ENCODE results near the gene PHF20.

Gene PHF20

DNA sequence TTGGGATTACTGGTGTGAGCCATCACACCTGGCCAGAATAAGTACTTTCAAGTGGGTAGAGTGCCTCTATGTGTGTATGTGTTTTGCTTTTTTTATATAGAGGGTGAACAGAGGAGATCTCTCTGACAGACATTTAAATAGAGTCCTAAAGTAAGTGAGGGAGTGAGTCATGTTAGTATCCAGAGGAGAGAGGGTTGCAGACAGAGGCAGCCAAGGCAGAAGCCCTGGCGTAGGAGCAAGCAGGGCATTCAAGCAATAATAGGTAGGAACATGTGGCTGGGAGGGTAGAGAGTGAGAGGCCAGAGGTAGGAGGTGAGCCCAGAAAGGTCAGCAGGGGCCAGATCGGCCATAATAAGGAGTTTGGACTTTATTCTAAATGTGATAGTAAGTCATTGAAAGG, 48.9 kb downstream of the PHF20 start:
- DNase-seq (ENCODE audit: low read depth) = no peak
- H3K4me3 ChIP-seq (ENCODE audit: control insufficient read depth, low read depth, low read length) = no peak overlapping the region
- TF ChIP-seq, protein P1, sequence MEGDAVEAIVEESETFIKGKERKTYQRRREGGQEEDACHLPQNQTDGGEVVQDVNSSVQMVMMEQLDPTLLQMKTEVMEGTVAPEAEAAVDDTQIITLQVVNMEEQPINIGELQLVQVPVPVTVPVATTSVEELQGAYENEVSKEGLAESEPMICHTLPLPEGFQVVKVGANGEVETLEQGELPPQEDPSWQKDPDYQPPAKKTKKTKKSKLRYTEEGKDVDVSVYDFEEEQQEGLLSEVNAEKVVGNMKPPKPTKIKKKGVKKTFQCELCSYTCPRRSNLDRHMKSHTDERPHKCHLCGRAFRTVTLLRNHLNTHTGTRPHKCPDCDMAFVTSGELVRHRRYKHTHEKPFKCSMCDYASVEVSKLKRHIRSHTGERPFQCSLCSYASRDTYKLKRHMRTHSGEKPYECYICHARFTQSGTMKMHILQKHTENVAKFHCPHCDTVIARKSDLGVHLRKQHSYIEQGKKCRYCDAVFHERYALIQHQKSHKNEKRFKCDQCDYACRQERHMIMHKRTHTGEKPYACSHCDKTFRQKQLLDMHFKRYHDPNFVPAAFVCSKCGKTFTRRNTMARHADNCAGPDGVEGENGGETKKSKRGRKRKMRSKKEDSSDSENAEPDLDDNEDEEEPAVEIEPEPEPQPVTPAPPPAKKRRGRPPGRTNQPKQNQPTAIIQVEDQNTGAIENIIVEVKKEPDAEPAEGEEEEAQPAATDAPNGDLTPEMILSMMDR (IDR thresholded peaks at IDR 0.05; ENCODE audit: control insufficient read depth, insufficient read depth, low read depth, low read length, missing control alignments) = no peak

DNA sequence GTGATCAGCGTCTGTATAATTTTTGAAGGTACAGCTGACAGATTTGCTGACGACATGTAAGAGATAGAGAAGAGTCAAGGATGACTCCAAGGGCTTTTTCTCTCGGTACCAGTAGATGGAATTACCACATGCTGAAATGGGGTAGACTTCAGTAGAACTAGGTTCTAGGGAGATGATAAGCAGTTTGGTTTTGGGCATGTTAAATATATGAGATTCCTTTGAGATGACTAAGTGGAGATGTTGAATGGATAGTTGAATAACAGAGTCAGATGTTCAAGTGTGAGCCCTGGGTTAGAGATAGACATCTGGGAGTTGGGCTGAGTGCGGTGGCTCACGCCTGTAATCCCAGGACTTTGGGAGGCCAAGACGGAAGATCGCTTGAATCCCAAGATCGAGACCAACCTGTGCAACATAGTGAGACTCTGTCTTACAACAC, 50.0 kb downstream of the PHF20 start:
- peak; percentile 51 for DNase-seq (ENCODE audit: low read depth)
- TF ChIP-seq, protein P1 (IDR thresholded peaks at IDR 0.05; ENCODE audit: control insufficient read depth, insufficient read depth, low read depth, low read length, missing control alignments) = no peak

DNA sequence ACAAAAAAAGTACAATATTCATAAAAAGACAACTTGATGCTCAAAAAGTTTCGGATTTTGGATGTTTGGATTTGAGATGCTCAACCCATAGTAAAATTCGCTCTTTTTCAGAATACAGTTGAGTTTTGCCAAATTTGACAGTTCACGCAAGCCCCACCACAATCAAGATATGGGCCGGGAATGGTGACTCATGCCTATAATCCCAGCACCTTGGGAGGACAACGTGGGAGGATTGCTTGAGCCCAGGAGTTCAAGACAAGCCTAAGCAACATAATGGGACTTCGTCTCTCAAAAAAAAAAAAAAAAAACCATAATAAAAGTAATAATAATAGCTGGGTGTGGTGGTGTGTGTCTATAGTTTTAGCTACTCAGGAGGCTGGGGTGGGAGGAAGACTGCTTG, 51.3 kb downstream of the PHF20 start:
- H3K4me3 ChIP-seq (ENCODE audit: control insufficient read depth, low read depth, low read length) = no peak overlapping the region
- TF ChIP-seq, protein P1 (IDR thresholded peaks at IDR 0.05; ENCODE audit: control insufficient read depth, insufficient read depth, low read depth, low read length, missing control alignments) = no peak
- no peak for DNase-seq (ENCODE audit: low read depth)

More for the DNA sequence above, 50.0 kb downstream of the PHF20 start:
- no peak overlapping the region for H3K4me3 ChIP-seq (ENCODE audit: control insufficient read depth, low read depth, low read length)

DNA sequence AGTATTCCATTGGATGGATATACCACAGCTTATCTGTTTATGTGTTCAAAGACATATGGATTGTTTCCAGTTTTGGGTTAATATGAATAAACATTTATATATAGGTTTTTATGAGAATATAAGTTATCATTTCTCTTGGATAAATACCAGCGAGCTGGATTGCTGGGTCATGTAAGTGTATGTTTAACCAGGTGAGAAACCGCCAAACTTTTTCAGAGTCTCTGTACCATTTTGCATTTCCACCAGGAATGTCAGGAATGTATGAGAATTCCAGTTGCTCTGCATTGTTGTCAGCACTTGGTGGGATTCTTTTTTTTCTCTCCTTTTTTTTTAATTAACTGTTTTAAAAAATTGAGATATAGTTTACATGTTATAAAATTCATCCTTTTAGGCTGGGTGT, 52.1 kb downstream of the PHF20 start:
- DNase-seq (ENCODE audit: low read depth) = no peak
- TF ChIP-seq, protein P1 (IDR thresholded peaks at IDR 0.05; ENCODE audit: control insufficient read depth, insufficient read depth, low read depth, low read length, missing control alignments) = no peak
- no peak overlapping the region for H3K4me3 ChIP-seq (ENCODE audit: control insufficient read depth, low read depth, low read length)

DNA sequence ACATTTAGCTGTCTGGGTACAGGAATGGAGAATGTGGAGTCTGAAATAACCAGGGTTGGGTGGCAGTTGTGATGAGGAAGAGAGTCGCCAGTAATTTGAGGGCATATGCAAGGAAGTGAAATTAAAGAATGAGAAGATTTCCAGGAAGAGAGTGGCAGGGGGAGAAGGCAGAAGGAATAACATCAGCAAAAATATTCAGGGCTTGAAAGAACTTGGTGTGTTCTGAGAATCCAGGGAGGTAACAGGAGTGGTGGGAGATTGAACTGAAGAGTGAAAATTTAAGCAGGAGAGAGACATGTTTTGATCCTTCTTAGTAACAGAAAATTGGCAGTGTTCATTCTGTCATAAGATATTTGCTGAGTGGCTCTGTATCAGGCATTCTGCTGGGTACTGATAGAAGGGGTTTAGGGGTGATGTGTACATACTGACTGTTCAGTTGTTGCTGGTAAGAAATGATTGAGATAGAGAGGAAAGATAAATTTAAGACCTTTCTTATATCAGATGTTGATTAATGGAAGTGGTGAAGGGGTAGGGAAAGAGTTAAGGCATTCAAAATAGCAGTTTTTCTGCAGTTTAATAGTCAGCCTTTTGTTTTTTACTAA, 54.7 kb downstream of the PHF20 start:
- no peak for DNase-seq (ENCODE audit: low read depth)
- TF ChIP-seq, protein P1 (IDR thresholded peaks at IDR 0.05; ENCODE audit: control insufficient read depth, insufficient read depth, low read depth, low read length, missing control alignments) = no peak
- no peak overlapping the region for H3K4me3 ChIP-seq (ENCODE audit: control insufficient read depth, low read depth, low read length)

DNA sequence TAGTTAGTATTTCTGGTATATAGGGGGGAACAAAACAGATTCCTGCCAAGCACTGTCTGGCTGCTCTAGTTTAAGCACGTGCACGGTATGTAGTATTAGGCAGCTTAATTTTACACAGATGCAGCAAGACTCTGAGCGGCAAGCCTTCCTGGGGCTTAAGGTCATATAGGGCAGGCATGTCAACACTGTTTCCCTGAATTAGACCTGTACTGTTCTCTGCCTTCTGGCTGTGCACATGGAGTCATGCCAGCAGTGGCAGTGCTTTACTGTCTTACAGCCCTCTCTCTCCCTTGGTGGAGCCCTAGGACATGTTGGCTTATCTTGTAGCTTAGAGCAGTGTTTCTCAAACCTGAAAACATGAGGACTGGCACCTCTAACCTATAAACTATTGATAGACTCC, 56.6 kb downstream of the PHF20 start:
- TF ChIP-seq, protein P1 (IDR thresholded peaks at IDR 0.05; ENCODE audit: control insufficient read depth, insufficient read depth, low read depth, low read length, missing control alignments) = no peak
- H3K4me3 ChIP-seq (ENCODE audit: control insufficient read depth, low read depth, low read length) = no peak overlapping the region
- DNase-seq (ENCODE audit: low read depth) = no peak
